GM18511 (cell line): ENCODE data around the gene SET.
A peak's percentile ranks its signal among the peaks of the same experiment; 100 is the strongest.
"Not testable (repeated sequence)": the region's sequence is repeated elsewhere in the genome, so short reads cannot be mapped to it uniquely, and the experiment has no call there.

ENCODE experiments used
- ATAC-seq: cut with Tn5 transposase; IDR thresholded peaks from one replicate; pipeline ENCODE4 v1.9.1; 2021; ENCODE audit warnings: mild to moderate bottlenecking, moderate library complexity; ENCODE audit not compliant: unreplicated experiment

SET gene

DNA sequence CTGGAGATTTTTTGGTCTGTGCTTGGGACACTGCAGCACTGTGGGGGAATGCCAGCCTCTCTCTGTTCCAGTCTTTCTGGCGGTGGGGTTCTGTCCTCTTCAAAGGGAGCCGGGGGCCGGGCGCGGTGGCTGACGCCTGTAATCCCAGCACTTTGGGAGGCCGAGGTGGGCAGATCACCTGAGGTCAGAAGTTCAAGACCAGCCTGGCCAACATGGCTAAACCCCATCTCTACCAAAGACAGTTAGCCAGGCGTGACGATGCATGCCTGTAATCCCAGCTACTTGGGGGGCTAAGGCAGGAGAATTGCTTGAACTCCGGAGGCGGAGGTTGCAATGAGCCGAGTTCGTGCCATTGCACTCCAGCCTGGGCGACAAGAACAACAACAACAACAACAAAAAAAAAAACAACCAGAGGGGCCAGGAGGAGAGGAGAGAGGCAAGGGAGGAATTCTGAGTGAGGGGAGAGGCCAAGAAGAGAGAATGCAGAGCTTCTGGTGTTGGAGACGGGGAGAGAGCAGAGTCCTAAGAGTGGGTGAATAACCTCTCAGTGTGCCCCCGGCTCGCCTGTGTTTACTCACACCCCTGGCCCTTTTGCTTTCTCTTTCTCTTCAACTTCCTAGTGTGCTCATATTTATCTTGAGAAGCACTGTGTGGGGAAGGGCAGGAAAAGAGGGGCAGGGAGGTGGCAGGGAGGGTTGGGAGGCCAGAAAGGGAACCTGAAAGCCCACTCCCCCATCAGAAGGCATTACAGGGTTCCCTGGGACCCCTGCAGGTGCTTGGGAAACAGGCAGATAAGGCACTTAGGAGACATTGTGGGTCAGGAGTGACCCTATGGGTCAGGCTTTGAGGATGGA is 3.2 kb upstream of the SET start:
- no peak for ATAC-seq

DNA sequence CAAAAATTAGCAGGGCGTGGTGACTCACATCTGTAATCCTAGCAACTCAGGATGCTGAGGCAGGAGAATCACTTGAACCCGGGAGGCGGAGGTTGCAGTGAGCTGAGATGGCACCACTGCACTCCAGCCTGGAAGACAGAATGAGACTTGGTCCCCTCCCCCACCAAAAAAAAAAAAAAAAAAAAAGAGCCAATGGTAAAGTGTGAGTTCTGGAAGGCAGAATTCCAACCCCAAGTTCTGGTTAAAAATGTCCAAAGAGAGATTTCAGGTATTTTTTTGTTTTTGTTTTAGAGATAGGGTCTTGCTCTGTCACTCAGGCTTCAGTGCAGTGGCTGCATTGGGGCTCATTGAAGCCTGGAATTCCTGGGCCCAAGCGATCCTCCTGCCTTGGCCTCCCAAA is 1.6 kb upstream of the SET start:
- no peak for ATAC-seq

DNA sequence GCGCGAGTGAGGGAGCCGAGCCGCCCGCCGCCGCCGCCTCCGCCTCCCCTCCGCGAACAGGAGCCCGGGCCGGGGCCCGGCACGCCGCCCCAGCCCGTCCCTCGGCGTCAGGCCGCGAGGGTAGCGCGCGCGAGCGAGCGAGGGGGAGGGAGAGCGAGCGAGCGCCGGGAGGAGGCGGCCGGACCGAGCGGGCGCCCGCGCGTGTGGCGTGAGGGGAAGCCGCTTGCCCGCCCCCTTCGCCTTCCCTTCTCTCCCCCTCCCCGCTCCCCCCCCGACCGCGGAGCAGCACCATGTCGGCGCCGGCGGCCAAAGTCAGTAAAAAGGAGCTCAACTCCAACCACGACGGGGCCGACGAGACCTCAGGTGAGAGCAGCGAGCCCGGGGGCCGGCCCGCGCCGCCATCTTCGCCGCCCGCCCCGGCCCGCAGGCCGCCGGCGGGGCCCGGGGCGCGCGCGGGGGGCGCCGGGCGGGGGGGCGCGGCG is 312 bp downstream of the SET start:
- ATAC-seq, result peak; percentile 14

DNA sequence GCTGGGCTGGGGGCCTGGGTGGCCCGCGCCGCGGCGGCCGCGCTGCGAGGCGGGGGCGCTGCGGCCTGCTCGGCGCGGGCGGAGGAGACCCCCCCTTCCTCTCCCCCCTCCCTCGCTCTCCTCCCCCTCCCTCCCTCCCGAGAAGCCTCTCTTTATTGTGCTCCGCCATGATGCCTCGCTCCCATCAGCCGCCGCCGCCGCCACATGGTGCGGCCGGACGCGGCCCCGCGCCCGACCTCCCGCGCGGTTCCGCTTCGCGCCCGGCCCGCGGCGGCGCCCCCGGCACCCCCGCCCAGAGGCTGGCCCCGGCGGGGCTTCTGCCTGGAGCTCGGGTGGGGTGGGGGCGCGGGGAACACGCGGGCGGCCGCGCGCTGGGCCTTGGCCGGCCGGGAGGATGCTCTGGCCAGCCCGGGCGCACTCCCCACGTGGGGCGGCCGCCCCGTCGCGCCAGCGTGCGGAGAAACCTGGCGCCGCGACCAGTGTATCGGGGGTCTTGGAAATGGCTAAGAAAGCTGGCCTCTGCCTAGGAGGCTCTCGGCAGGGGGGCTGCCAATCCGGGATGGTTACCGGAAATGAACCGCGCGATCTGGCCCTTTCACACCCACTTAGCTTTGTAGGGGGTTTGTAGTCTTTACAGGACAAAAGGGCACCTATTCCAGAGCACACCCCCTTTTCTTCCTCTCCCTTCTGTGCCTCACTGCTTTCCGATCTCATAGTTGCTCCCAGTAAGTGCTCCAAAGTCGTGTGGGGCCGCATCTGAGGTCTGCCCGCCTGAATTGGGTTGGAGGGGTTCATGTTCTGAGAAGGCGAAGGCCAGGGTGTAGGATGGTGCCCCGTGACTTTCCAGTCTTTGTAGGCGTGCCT is 1.0 kb downstream of the SET start:
- ATAC-seq, result no peak

DNA sequence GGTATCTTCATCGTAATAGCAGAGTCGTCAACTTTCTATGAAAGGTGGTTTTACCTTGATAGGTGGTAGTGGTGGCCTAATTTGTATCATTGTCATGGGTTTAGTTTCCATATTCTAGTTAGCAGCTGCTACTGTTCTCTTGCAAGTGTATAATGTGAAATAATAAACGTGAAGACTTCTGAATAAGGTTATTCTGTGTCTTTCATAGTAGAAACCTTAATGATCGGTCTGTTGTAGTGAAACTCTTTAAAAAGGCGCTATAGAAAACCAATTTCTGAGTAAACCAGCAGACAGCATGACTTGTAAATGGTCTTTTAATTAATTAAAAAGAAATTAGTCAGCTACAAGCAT is 1.6 kb downstream of the SET start:
- ATAC-seq, result no peak

DNA sequence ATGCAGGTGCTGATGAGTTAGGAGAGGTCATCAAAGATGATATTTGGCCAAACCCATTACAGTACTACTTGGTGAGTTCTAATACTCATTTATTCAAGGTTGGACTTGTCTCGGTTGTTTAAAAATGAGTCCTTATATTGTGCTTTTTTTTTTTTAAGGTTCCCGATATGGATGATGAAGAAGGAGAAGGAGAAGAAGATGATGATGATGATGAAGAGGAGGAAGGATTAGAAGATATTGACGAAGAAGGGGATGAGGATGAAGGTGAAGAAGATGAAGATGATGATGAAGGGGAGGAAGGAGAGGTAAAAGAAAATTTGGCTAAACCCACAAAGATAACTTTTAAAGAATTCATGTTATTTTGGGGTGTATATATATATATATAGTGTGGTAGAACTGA is 4.7 kb downstream of the SET start:
- not testable (repeated sequence) for ATAC-seq

DNA sequence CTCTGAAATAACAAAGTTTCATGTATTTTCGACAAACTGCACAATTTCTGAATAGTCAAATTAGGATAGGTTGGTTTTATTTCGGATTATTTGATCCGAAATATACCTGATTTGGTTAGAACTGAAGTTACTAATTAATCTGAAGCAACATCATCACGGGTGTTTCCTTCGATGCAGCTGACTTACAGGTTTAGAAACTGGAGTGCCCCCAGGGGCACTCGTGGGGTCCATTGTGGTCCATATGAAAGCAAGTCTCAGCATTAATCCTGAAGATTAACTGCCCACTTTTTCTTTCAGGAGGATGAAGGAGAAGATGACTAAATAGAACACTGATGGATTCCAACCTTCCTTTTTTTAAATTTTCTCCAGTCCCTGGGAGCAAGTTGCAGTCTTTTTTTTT is 5.3 kb downstream of the SET start:
- ATAC-seq, result no peak

DNA sequence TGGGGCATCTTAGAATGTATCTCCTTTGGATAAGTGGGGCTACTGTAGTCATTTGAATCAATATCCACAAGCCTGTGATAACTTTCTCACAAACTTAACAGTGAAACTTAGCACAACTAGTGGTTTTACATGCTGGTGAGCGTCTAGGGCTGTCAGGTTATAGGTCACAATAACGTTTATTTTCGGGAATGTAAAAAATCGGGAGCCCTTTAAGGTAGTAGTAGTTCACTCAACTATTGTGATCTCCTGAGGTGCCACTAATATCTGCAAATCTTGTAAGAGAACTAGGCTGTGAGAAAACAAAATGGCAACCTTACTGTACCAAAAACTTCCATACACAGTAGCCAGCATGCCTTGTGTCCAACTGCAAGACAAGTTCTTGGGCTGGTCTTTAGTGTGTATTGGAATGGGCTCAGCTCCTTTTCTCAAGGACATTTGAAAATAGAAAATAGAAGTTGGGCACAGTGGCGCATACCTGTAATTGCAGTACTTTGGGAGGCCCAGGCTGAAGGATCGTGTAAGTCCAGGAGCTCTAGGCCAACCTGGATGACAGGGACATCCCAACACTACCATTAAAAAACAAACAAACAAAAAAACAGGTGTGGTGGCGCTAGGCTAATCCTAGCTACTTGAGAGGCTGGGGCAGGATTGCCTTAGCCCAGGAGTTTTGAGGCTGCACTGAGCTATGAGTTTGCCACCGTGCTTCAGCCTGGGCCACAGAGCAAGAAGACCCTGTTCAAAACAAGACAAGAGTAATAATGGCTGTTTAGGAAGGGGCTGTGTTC is 8.1 kb downstream of the SET start:
- no peak for ATAC-seq

DNA sequence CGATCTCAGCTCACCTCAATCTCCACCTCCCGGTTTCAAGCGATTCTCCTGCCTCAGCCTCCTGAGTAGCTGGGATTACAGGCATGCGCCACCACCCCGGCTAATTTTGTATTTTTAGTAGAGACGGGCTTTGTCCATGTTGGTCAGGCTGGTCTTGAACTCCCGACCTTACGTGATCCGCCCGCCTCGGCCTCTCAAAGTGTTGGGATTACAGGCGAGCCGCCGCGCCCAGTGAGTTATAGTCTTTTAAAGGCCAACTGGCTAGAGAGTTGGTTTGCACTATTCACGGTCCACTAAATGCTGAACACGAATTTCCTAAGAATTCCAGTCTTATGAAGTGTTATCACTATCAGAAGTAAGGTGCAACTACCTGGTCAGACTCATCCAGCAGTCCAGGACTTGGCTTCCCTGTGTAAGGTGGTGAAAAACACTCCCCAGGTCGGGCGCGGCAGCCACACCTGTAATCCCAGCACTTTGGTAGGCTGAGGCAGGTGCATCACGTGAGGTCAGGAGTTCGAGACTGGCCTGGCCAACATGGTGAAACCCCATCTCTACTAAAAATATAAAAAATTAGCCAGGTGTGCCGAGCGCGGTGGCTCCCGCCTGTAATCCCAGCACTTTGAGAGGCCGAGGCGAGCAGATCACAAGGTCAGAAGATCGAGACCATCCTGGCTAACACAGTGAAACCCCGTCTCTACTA is 10.2 kb downstream of the SET start:
- not testable (repeated sequence) for ATAC-seq

DNA sequence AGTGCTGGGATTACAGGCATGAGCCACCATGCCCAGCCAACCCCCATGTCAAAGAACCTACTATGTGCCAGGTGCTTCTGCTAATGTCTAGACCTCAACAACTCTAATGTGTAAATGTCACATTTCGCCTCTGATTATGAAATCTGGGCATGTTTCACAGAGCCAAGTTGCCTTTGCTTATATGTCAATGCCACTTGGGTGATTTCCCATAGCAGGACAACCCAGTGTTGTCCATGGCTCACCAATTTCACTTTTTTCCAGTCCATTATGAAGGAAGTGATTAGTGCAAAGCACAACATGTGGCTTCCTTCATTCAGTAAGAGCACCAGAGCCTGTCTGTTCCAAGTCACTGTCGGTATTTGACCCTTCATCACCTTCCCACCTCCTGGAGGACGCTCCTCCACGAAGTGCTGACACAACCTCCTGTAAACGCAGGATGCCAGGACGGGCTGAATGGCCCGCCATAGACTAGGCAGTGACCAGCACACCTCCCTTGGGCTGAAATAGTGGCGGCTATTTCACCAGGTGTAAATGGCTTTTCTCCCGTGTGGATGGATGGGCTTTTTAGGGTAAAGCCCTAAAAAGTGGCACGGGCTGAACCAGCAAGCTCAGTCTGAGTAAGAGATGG is 12.3 kb downstream of the SET start:
- no peak for ATAC-seq

DNA sequence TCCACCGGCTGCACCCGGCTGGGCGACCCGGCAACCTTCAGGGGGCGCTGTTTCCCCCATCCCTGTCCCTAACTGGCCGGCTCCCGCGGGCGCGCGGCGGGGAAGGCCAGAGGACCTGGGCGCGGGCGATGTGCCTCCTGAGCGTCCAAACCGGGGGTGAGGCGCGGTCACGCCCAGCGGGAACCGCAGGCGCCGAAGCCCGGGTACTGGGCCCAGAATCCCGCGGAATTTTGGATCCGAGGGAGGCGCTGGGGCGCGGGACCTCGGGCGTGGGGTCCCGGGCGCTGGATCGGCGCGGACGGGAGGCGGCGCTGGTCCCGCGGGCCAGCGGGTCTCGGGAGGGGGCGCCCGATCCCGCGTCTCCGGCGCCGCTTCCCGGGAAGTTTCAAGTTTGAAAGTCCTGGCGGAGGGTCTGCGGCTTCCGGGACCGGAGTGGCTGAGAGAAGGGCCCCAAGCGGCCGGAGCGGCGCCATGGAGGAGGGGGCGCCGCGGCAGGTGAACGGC is 13.5 kb downstream of the SET start, which contains the start of gene PKN3:
PKN3 (plus strand) TSS at position 59 of the 504 bp plus-strand sequence; CDS start at position 472, 413 bp downstream.
- peak; percentile 78 for ATAC-seq

DNA sequence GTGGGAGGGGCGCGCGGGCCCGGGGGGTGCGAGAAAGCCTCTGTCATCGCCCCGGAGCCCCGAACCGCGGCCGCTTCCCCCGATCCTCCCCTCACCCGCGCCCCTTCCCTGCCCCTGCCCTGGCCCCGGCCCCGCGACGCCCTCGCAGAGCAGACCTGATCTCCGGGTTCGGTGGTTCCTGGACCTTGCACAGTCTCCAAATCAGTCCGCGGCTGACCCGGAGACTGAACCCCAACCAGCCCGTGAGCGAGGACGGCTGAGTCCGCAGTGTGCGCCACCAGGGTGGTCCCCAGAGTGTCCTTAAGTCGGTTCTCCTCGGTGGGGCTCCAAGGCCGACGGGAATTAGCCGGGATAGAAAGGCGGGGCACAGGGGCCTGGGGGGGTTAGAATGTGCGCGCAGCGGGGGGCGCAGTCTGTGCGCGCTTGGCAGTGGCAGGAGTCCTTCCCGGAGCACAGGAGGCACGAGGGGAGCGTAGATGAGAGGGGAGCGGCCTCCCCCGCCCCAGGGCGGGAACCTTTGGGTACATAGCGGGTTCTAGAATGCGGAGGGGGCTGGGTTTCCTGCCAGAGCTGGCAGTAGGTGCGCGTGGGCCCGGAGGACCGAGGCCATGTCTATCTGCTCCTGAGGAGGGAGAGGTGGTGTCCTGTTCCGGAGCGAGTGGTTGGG is 14.1 kb downstream of the SET start:
- ATAC-seq, result no peak

DNA sequence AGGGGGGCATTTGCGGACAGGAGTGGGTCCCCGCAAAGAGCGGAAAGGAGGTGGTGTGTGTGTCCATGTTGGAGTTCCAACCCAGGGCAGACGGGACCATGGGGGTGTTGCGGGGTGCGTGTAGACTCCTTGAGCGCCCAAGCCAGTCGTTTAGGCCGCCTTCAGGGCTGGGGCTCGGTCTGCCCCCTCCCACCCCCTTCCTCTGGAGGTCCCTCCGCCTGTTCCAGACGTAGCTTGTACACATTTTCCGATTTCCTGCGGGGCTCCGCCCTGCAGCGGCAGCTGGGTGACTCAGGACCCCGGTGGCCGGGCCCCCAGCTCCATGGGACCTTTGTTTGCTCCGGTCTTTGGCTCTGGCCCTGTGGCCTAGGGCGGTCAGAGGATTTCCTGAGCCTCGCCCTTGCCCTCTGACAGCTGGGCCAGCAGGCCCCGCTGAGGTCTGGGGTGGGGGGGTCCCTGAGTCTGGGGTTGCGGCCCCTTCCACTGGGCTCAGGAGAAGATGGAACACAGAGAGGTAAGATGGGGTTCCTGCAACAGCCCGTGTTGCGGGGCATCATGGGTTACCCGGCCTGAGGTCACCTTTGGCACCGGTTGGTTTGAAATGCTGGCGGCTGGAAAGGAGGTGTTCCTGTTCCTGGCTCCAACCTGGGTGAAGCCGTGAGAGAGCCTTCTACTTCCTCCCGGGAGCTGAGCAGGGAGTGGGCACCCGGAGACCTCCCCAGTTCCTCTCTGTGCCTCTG is 14.8 kb downstream of the SET start:
- ATAC-seq, result no peak

DNA sequence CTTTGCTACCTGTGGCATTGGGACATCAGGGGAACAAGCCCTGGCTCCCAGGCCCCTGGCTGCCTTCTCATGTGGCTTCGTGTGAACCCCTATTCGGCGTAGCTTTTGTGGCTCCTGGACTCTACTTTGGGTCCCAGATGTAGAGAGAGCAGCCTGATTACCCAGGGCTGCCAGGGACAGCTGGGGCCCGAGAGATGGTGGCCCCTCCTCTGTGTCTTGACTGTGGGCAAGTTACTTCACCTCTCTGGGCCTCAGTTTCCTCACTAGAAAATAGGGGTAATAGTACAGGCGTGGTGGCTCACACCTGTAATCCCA is 15.3 kb downstream of the SET start:
- ATAC-seq, result no peak

DNA sequence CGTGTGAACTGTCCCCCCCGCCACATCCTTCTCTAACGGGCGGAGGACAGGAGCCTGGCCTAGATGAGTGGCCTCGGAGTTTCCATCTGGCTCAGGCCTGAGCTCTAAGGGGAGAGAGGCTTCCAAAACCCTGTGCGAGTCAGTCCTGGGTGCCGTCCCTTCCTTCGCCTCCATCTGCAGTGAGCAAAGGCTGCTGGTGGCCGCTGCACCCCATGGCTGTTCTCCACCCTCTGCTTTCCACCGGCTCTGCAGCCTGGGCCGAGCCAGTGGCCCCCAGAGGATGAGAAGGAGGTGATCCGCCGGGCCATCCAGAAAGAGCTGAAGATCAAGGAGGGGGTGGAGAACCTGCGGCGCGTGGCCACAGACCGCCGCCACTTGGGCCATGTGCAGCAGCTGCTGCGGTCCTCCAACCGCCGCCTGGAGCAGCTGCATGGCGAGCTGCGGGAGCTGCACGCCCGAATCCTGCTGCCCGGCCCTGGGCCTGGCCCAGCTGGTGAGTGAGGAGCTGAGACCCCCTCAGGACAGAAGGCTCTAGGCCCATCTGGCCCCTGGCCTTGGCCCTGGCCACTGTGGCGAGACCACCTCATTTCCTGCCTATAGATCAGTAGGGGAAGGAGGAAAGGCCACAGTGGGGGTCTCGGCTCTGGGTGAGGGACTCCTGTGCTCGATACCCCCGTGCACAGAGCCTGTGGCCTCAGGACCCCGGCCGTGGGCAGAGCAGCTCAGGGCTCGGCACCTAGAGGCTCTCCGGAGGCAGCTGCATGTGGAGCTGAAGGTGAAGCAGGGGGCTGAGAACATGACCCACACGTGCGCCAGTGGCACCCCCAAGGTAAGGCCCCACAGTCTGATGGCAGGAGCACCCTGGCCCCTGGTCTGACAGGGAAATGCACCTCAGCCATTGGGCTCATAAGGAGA is 16.3 kb downstream of the SET start:
- ATAC-seq, result no peak

DNA sequence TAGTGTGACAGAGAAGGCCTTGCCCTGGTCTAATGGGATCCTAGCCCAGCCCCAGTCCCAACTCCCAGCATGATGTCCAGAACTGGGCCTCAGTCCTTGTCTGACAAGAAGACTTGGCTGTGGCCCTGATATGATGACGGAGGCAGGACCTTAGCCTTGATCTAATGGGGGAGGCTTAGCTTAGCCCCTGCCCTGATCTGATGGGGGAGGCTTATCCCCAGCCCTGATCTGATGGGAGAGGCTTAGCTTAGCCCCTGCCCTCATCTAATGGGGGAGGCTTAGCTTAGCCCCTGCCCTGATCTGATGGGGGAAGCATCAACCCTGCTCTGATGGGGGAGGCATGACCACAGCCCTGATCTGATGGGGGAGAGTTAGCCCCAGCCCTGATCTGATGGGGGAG is 17.0 kb downstream of the SET start:
- ATAC-seq, result no peak

DNA sequence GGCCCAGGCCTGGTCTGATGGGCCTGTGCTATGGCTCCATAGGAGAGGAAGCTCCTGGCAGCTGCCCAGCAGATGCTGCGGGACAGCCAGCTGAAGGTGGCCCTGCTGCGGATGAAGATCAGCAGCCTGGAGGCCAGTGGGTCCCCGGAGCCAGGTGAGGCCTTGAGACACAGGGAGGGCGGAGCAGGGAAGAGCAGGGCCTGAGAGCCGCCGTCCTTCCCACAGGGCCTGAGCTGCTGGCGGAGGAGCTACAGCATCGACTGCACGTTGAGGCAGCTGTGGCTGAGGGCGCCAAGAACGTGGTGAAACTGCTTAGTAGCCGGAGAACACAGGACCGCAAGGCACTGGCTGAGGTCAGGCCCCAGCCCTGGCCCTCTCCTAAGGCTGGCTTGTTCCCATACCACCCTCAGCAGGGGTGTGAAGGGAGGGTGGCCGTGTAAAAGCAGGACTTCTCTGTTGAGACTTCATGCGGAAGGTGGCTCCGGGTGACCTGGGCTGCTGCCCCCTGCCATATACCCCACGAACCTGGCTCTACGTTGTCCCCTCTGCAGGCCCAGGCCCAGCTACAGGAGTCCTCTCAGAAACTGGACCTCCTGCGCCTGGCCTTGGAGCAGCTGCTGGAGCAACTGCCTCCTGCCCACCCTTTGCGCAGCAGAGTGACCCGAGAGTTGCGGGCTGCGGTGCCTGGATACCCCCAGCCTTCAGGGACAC is 17.8 kb downstream of the SET start:
- ATAC-seq, result no peak
